ENCODE measurements around the gene MVP.
"Not testable (repeated sequence)": the region's sequence is repeated elsewhere in the genome, so short reads cannot be mapped to it uniquely, and the experiment has no call there.

The MVP gene

GRCh38 chr16:29878172-29878571 lies 57.9 kb downstream of the MVP start:
- TF ChIP-seq CTCF (IDR thresholded peaks at IDR 0.05; ENCODE audit: low read depth, low read length), result no peak
- H3K27ac ChIP-seq, result no peak overlapping the region
- no peak for DNase-seq
- H3K4me3 ChIP-seq (ENCODE audit: low read depth, low read length), result no peak overlapping the region
- H3K9me3 ChIP-seq (ENCODE audit: severe bottlenecking), result no peaks in the 10 kb centered on the region
- peaks cover 39% of the 10 kb centered on the region for H3K36me3 ChIP-seq
- H3K27me3 ChIP-seq (ENCODE audit: insufficient read depth, low read depth, severe bottlenecking), result no peaks in the 10 kb centered on the region

- peaks cover 52% of the 10 kb centered on the region for H3K36me3 ChIP-seq
- no peak overlapping the region for H3K27ac ChIP-seq
- H3K9me3 ChIP-seq (ENCODE audit: severe bottlenecking), result no peaks in the 10 kb centered on the region
- no peak for TF ChIP-seq CTCF (IDR thresholded peaks at IDR 0.05; ENCODE audit: low read depth, low read length)
- DNase-seq, result no peak
- H3K27me3 ChIP-seq (ENCODE audit: insufficient read depth, low read depth, severe bottlenecking), result no peaks in the 10 kb centered on the region
- no peak overlapping the region for H3K4me3 ChIP-seq (ENCODE audit: low read depth, low read length)
These were observed 60.8 kb downstream of the MVP start for GRCh38 chr16:29881050-29881449.

GRCh38 chr16:29883987-29884386 lies 63.7 kb downstream of the MVP start:
- no peak for DNase-seq

GRCh38 chr16:29889372-29889771 lies 69.1 kb downstream of the MVP start:
- not testable (repeated sequence) for H3K27me3 ChIP-seq (ENCODE audit: insufficient read depth, low read depth, severe bottlenecking); H3K27ac ChIP-seq

More at GRCh38 chr16:29883987-29884386, 63.7 kb downstream of the MVP start:
- Histone ChIP-seq H3K4me3 (ENCODE audit: low read depth, low read length) (no peak overlapping the region), H3K36me3 (peaks cover 59% of the 10 kb centered on the region), H3K27me3 (ENCODE audit: insufficient read depth, low read depth, severe bottlenecking) (no peaks in the 10 kb centered on the region), H3K27ac (no peak overlapping the region), H3K9me3 (ENCODE audit: severe bottlenecking) (no peaks in the 10 kb centered on the region)
- no peak for TF ChIP-seq CTCF (IDR thresholded peaks at IDR 0.05; ENCODE audit: low read depth, low read length)

GRCh38 chr16:29891525-29892457 lies 71.5 kb downstream of the MVP start:
- no peak overlapping the region for H3K4me3 ChIP-seq (ENCODE audit: low read depth, low read length)
- TF ChIP-seq CTCF (IDR thresholded peaks at IDR 0.05; ENCODE audit: low read depth, low read length), result no peak
- no peak for DNase-seq
- peaks cover 63% of the 10 kb centered on the region for H3K36me3 ChIP-seq
- H3K9me3 ChIP-seq (ENCODE audit: severe bottlenecking), result no peaks in the 10 kb centered on the region
- no peaks in the 10 kb centered on the region for H3K27me3 ChIP-seq (ENCODE audit: insufficient read depth, low read depth, severe bottlenecking)
- H3K27ac ChIP-seq, result no peak overlapping the region

More at GRCh38 chr16:29889372-29889771, 69.1 kb downstream of the MVP start:
- H3K4me3 ChIP-seq (ENCODE audit: low read depth, low read length); H3K9me3 ChIP-seq (ENCODE audit: severe bottlenecking); DNase-seq: not testable (repeated sequence)
- H3K36me3 ChIP-seq, result peaks cover 68% of the 10 kb centered on the region

- no peak for DNase-seq
- peaks cover 60% of the 10 kb centered on the region for H3K36me3 ChIP-seq
- H3K27ac ChIP-seq, result no peak overlapping the region
- no peaks in the 10 kb centered on the region for H3K9me3 ChIP-seq (ENCODE audit: severe bottlenecking)
- no peak overlapping the region for H3K4me3 ChIP-seq (ENCODE audit: low read depth, low read length)
- no peak for TF ChIP-seq CTCF (IDR thresholded peaks at IDR 0.05; ENCODE audit: low read depth, low read length)
- no peaks in the 10 kb centered on the region for H3K27me3 ChIP-seq (ENCODE audit: insufficient read depth, low read depth, severe bottlenecking)
These were observed 72.2 kb downstream of the MVP start for GRCh38 chr16:29892458-29892813.
